K562 treated with DMSO at 1 percent for 24 hours (cell line): ENCODE results near the gene TAF1. TPM values are rescaled to one million over a fixed set of nuclear protein-coding genes. Genes with fewer than 3 reads are reported as not detected.

Source experiments
- total RNA-seq: library from RNA; unstranded; fragments of 300-600 nt; gene quantifications from 2 replicates; pipeline ENCODE4 v1.2.3, GENCODE V29; 2022; ENCODE audit warnings: low read depth; ENCODE audit not compliant: insufficient read depth

Gene TAF1, protein sequence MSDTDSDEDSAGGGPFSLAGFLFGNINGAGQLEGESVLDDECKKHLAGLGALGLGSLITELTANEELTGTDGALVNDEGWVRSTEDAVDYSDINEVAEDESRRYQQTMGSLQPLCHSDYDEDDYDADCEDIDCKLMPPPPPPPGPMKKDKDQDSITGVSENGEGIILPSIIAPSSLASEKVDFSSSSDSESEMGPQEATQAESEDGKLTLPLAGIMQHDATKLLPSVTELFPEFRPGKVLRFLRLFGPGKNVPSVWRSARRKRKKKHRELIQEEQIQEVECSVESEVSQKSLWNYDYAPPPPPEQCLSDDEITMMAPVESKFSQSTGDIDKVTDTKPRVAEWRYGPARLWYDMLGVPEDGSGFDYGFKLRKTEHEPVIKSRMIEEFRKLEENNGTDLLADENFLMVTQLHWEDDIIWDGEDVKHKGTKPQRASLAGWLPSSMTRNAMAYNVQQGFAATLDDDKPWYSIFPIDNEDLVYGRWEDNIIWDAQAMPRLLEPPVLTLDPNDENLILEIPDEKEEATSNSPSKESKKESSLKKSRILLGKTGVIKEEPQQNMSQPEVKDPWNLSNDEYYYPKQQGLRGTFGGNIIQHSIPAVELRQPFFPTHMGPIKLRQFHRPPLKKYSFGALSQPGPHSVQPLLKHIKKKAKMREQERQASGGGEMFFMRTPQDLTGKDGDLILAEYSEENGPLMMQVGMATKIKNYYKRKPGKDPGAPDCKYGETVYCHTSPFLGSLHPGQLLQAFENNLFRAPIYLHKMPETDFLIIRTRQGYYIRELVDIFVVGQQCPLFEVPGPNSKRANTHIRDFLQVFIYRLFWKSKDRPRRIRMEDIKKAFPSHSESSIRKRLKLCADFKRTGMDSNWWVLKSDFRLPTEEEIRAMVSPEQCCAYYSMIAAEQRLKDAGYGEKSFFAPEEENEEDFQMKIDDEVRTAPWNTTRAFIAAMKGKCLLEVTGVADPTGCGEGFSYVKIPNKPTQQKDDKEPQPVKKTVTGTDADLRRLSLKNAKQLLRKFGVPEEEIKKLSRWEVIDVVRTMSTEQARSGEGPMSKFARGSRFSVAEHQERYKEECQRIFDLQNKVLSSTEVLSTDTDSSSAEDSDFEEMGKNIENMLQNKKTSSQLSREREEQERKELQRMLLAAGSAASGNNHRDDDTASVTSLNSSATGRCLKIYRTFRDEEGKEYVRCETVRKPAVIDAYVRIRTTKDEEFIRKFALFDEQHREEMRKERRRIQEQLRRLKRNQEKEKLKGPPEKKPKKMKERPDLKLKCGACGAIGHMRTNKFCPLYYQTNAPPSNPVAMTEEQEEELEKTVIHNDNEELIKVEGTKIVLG (N-terminal part only)
- 15.4 and 17.9 TPM in 2 replicates for total RNA-seq

DNA sequence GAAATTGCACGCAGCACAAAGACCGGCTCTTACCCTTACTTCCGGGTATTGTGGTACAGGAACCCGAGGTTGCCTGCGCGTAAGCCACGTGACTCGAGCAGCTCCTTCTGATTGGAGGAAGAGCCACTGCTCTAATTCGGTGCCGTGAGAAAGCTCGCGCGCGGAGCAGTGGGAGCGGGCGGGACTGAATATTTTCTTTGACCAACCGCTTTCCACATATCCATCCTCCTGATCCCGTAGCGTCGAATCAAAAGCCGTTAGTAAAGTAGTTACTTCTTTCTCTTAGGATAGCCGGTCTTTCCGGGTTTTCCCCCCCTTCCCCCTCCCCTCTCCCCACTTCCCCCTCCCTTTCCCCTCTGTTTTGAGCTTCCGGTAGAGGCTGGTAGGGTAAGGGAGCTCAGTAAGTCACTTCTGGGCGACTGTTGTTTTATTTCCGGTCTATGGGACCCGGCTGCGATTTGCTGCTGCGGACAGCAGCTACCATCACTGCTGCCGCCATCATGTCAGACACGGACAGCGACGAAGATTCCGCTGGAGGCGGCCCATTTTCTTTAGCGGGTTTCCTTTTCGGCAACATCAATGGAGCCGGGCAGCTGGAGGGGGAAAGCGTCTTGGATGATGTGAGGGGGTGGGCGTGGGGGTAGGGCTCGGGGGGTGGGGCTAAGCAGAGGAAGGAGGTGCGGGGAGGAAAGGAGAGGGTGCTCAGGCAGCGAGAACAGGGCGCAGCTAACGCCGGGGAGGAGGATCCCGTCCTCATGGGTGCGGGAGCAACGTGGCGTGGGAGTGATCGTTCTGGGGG lies at the start of gene TAF1:
Gene TAF1, plus strand, starts transcription at position 483 of the 799 bp plus-strand sequence. Its CDS starts 18 bp downstream, at position 501.

Other genes with a start within 250 kb of the TAF1 start
- gene MED12, start 247.8 kb upstream of the TAF1 start, total RNA-seq, result 31.6 and 35.0 TPM in 2 replicates
- 2.3 TPM in 2 replicates for gene NLGN3, start 221.5 kb upstream of the TAF1 start, total RNA-seq
- gene GJB1, start 143.1 kb upstream of the TAF1 start, total RNA-seq, result not detected in 2 replicates
- gene ZMYM3, start 112.2 kb upstream of the TAF1 start, total RNA-seq, result 25.1 and 27.4 TPM in 2 replicates
- gene NONO, start 82.7 kb upstream of the TAF1 start, total RNA-seq, result 324 and 330 TPM in 2 replicates
- 0.72 TPM in 1 of 2 replicates, not detected in the other for gene ITGB1BP2, start 64.6 kb upstream of the TAF1 start, total RNA-seq
- gene OGT, start 166.7 kb downstream of the TAF1 start, total RNA-seq, result 45.8 and 46.7 TPM in 2 replicates
- 1.3 and 2.6 TPM in 2 replicates for gene GCNA, start 212.1 kb downstream of the TAF1 start, total RNA-seq